NOMO-1 treated with dmso at 0.1 percent for 144 hours (cell line): ENCODE measurements around the gene PRDM11.

Experiments
- DNase-seq: peaks from one replicate; lab custom pipeline; 2025; ENCODE audit not compliant: unreplicated experiment; lab: John Stamatoyannopoulos, UW

The PRDM11 gene

GRCh38 chr11:45174168-45174835 lies 27.9 kb downstream of the PRDM11 start:
- DNase-seq: no peak

- DNase-seq: no peak
These were observed 28.5 kb downstream of the PRDM11 start for GRCh38 chr11:45174963-45175362.

GRCh38 chr11:45176996-45177395 lies 30.6 kb downstream of the PRDM11 start:
- no peak for DNase-seq

- DNase-seq: no peak
These were observed 31.8 kb downstream of the PRDM11 start for GRCh38 chr11:45178223-45178622.

DNA sequence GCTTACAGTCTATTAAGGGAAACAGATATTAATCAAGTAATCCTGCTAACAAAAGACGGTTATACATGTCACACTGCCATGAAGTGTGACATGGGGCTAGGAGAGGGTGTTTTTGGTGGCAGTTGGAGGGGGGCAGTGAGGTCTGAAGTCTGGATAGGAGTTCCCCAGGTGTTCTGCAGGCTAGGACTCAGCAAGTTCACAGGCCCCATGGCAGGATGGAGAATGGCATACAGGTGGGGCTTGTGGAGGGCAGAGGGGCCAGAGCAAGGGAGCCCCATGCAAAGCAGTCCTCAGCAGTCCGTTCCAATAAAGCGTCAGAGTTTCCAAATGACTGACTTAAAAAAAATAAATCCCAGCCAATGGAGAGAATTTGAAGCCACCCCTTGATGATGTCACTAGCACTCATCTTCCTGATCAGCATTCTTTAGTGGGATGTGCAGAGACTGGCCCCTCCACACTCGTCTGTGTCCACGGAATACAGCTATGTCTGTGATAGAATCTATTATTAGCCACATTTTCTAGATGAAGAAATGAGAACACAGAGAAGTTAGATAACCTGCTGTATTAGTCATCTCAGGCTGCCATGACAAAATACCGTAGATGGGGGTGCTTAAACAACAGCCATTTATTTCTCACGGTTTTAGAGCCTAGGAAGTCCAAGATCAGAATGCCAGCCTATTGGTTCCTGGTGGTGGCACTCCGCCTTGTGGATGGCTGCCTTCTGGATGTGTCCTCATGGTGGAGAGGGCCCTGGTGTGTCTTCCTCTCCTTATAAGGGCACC lies 32.6 kb downstream of the PRDM11 start:
- DNase-seq: no peak

- no peak for DNase-seq
These were observed 33.3 kb downstream of the PRDM11 start for GRCh38 chr11:45179686-45180178.

DNA sequence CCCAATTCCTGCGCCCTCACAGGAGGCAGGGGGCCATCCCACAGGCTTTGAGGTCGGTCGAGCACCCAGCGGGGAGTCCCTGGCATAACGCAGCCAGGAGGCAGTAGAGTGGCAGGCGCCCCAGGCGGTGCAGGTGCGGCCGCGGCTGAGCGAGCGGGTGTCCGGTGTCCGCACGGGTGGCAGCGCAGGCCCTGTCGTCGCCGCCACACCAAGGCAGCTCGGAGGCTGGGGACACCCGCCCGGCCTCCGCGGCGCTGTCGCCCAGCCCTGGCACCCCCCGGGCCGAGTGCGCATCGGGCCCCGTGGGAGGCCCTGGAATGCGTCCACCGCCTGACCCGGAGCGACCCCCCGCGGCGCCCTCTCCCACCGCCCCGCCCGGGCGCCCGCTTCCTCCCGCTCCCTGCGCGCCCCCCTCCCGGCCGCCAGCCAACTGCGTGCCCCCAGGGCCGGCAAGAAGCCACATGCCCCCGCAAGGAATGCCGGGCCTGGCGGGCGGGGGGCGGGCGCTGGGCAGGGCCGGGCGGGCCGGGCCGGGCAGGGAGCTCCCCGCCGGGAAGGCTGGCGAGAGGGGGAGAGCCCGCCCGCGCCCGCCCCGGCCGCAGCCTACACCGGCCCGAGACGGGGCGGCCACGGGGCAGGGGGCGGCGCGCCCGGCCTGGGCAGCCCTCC lies 33.9 kb downstream of the PRDM11 start:
- DNase-seq: no peak

DNA sequence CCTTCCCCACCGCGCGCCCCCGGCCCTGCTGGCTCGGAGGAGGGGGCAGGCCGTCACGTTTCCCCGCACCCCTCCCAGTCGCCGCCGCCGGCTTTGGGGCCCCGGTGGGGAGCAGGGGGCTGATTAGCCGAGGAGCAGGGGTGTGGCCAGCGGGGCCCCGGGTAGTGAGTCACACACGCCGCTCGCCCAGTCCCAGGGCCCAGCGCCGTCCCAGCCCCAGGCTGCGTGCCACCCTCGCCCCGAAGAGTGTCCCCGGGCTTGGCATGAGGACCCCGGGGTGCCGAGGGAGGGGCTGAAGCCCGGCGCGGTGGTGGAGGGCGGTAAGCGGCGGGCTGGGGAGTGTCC lies 34.4 kb downstream of the PRDM11 start:
- DNase-seq: peak; percentile 51

GRCh38 chr11:45181193-45181888 lies 34.9 kb downstream of the PRDM11 start:
- no peak for DNase-seq

DNA sequence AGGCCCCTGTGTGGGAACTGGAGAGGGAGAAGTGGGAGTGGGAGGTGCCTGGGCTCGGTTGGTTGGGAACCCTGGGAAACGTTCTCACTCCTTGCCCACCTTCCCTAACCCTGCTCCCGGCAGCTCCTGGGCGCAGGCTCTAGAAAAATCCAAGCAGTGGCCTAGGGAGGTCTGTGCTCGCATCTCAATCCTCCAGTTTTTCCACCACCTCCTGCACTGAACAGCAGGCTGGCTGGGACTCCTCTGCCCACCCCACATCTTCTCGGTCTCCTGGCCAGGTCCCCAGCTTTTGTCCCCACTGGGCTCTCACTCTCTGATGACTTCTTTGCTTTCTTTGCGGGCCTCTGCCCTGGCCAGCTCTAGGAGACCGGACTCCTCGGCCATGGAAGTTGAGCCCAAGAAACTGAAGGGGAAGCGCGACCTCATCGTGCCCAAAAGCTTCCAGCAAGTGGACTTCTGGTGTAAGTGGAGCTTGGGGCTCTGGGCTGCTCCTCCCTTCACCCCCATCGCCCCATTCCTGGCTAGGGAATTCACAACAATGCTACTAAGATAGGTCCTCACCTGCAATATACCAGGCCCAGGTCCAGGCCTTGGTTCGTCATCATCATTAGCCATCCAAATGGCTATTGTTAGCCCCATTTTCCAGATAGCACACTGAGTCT lies 35.6 kb downstream of the PRDM11 start:
- DNase-seq: no peak

DNA sequence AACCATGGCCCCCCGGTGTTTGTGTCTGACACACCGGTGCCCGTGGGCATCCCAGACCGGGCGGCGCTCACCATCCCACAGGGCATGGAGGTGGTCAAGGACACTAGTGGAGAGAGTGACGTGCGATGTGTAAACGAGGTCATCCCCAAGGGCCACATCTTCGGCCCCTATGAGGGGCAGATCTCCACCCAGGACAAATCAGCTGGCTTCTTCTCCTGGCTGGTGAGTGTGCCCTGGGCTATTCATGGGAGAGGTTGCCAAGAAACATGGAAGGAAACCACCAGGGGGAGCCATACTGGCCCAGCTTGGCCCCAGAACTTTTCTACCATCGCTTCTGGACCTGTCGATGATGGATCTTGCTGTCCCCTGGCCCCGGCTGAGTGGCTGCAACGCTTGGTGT lies 36.5 kb downstream of the PRDM11 start:
- no peak for DNase-seq

DNA sequence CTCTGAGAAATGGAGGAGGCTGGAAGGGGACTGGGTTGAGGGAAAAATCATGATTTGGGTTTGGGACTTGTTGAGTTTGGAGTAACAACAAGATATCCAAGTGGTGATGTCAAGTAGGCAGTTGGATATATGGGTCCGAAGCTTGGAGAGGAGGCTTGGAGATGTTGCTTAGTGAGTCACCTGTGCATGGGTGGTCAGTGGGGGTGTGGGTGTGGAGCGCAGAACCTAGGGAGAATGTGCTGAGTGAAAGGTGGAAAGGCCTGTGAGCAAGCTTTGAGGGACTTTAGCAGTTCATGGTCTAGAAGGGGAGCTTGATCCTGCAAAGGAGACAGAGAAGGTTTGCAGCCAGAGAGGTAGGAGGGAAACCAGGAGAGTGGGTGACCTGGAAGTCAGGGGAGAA lies 38.2 kb downstream of the PRDM11 start:
- DNase-seq: no peak

- DNase-seq: no peak
These were observed 38.8 kb downstream of the PRDM11 start for GRCh38 chr11:45185228-45185729.

DNA sequence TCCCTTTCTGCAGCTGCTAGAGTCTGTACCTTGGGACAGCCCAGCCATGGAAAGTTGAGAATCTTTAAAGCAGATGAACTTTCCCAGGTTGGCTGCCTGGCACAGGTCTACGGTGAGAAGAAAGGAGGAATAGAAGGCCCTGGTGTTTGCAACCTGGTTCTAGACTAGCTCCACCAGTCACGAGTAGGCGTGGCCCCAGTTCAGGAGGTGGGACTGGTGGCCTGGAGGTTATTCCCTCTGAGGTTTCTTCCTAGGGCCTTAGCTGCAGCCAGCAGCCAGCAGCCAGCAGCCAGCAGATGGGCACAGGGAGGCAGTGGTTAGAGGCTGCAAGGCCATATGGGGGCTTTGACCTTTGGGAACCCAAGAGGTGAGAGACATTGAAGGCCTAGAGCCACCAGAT lies 40.9 kb downstream of the PRDM11 start:
- no peak for DNase-seq

- DNase-seq: no peak
These were observed 41.7 kb downstream of the PRDM11 start for GRCh38 chr11:45188127-45188526.

DNA sequence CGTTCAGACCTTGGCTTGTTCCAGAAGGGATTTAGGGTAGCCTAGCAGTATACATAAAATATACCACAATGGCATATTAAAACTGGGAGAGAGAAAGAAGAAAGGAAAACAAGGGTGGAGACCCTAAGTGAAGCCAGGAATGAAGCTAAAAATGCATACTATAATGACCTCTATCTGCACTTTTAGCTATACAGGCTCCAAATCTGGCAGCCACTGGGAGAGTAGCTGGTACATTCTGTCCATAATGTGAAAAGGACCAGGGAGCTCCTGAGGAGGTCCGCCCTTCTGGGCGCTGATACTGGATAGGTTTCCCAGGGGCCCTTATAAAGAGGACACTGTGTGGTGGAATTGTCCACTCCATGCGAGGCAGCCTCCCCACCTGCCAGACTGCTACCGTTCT lies 42.8 kb downstream of the PRDM11 start:
- no peak for DNase-seq

DNA sequence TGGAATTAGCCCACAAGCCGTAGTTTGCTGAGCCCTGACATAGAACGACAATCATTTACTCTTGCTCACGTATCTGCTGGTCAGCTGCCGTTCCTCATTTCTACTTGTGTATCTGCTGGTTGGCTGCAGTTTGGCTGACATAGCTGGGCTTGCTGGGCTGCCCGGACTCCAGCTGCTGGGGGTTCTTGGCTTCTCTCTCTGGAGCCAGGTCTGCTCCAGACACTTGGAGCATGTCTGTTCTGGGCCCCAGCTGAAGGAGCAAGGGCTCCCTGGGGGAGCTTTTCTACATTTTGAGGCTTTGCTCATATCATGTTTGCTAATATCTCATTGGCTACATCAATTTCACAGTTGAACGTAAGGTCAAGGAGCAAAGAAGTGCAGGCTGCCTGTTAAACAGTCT lies 47.3 kb downstream of the PRDM11 start:
- DNase-seq: no peak

- no peak for DNase-seq
These were observed 58.3 kb downstream of the PRDM11 start for GRCh38 chr11:45204761-45205160.

- DNase-seq: no peak
These were observed 59.5 kb downstream of the PRDM11 start for GRCh38 chr11:45205978-45206377.

DNA sequence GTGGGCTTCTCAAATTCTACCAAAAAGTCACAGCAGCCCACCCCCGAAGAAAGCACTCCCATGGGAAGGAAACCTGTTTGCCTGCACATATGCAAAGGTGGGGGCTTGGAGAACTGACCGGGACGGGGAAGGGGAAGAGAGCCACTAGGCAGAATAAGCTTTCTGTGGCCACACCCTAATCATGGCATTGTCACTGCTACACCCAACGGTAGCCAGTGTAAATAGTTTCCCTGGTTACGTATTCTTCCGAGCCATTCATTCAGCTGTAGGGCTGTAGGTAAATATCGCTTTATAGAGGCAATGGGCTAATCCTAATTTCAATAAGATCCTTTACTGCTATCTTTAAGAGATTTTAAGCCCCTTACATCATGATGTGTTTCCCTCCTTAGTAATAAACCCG lies 61.7 kb downstream of the PRDM11 start:
- DNase-seq: no peak
